H1 (cell line): ENCODE data around the gene DLX5. TPM values are rescaled to one million over a fixed set of nuclear protein-coding genes. Genes with fewer than 3 reads are reported as not detected.

Source experiments
- CTCF ChIA-PET: fragments of 300-600 bp; sonication (Branson Sonifier 250); formaldehyde crosslinking; loops from one replicate; lab custom pipeline; 2021; ENCODE audit not compliant: partially characterized antibody; lab: Charles Lee
- POLR2A ChIA-PET: fragments of 300-600 bp; sonication (Branson Sonifier 250); formaldehyde crosslinking; loops from one replicate; lab custom pipeline; 2021; ENCODE audit warnings: inconsistent platforms; ENCODE audit not compliant: partially characterized antibody; lab: Charles Lee
- DNase-seq, 2 experiments: peaks; one replicate each; pipeline versions ENCODE4 v3.0.0 to v3.0.0-alpha.2; 2010 to 2022; ENCODE audit warnings: low spot score in 2 of 2, low read depth in 1 of 2, mixed read lengths in 1 of 2
- FAIRE-seq: peaks from 2 replicates; lab custom pipeline; 2011; peaks lifted over from hg19 to GRCh38; lab: Jason Lieb, UNC
- H2AFZ ChIP-seq: 2 replicates; pipeline ENCODE4 v1.8.1; 2012; ENCODE audit warnings: low read length, inconsistent platforms
- H2AK5ac ChIP-seq: 2 replicates; pipeline ENCODE4 v1.6.1; 2013; ENCODE audit warnings: low read depth, low read length
- H2BK120ac ChIP-seq: replicated peaks from 2 replicates; pipeline ENCODE3; 2013; ENCODE audit warnings: low read depth, low read length, inconsistent platforms
- H2BK12ac ChIP-seq: 2 replicates; pipeline ENCODE4 v1.6.1; 2013; ENCODE audit warnings: low read depth, low read length
- H2BK15ac ChIP-seq: 2 replicates; pipeline ENCODE4 v1.6.1; 2013; ENCODE audit warnings: low read length
- H2BK20ac ChIP-seq: 2 replicates; pipeline ENCODE4 v1.6.1; 2013; ENCODE audit warnings: low read length
- H2BK5ac ChIP-seq: 2 replicates; pipeline ENCODE4 v1.6.1; 2013; ENCODE audit warnings: low read depth, low read length
- H3K14ac ChIP-seq: 2 replicates; pipeline ENCODE4 v1.6.1; 2013; ENCODE audit warnings: inconsistent platforms; ENCODE audit not compliant: insufficient read length
- H3K18ac ChIP-seq: 2 replicates; pipeline ENCODE4 v1.6.1; 2013; ENCODE audit warnings: low read length; ENCODE audit errors: extremely low read depth
- H3K23ac ChIP-seq: 2 replicates; pipeline ENCODE4 v1.6.1; 2013; ENCODE audit warnings: inconsistent platforms; ENCODE audit not compliant: insufficient read length
- H3K23me2 ChIP-seq: 2 replicates; pipeline ENCODE4 v1.6.1; 2013; ENCODE audit warnings: low read depth, low read length
- H3K27ac ChIP-seq: 2 replicates; pipeline ENCODE4 v1.6.1; 2011; ENCODE audit warnings: low read depth, low read length, inconsistent platforms
- H3K27me3 ChIP-seq, 4 experiments: replicated peaks in 1 of 4; 1 replicate in 1 of 4; 2 replicates in 3 of 4; pipeline versions ENCODE4 v1.6.1 to v1.8.1; 2011 to 2013; ENCODE audit warnings: low read length in 3 of 4, mild to moderate bottlenecking in 3 of 4, inconsistent platforms in 2 of 4, mixed read lengths in 2 of 4, moderate library complexity in 1 of 4; ENCODE audit not compliant: control insufficient read depth in 3 of 4, insufficient read depth in 3 of 4; ENCODE audit errors: extremely low read depth in 1 of 4
- H3K36me3 ChIP-seq, 4 experiments: 2 replicates each; pipeline versions ENCODE4 v1.6.1 to v1.8.1; 2011 to 2013; ENCODE audit warnings: mild to moderate bottlenecking in 4 of 4, low read length in 3 of 4, moderate library complexity in 2 of 4, control low read depth in 1 of 4, inconsistent platforms in 1 of 4; ENCODE audit not compliant: insufficient read depth in 4 of 4, control insufficient read depth in 2 of 4
- H3K4ac ChIP-seq: replicated peaks from 2 replicates; pipeline ENCODE3; 2013; ENCODE audit warnings: low read length, low read depth, mixed read lengths, inconsistent platforms; ENCODE audit not compliant: insufficient read length
- H3K4me1 ChIP-seq, 4 experiments: replicated peaks in 1 of 4; 1 replicate in 1 of 4; 2 replicates in 3 of 4; pipeline versions ENCODE4 v1.6.1 to v1.8.1; 2011 to 2013; ENCODE audit warnings: low read length in 3 of 4, inconsistent platforms in 2 of 4, mixed read lengths in 1 of 4; ENCODE audit not compliant: insufficient read depth in 4 of 4, control insufficient read depth in 3 of 4
- H3K4me2 ChIP-seq, 2 experiments: 2 replicates each; pipeline versions ENCODE4 v1.6.1 to v1.8.1; 2011 to 2013; ENCODE audit warnings: low read depth in 2 of 2, low read length in 2 of 2, control low read depth in 1 of 2, inconsistent platforms in 1 of 2, mild to moderate bottlenecking in 1 of 2; ENCODE audit not compliant: insufficient read depth in 1 of 2
- H3K4me3 ChIP-seq, 4 experiments: fragments of 200-600, 300-600 bp in 1 of 4; sonication (generic), shearing (Covaris generic), sonication (Bioruptor Twin) in 1 of 4; 2 replicates each; pipeline versions ENCODE4 v1.5.1 to v1.8.1; 2011 to 2016; ENCODE audit warnings: low read length in 4 of 4, low read depth in 3 of 4, control low read depth in 2 of 4, inconsistent platforms in 2 of 4, mild to moderate bottlenecking in 2 of 4, mixed read lengths in 1 of 4, moderate library complexity in 1 of 4; ENCODE audit not compliant: insufficient read depth in 2 of 4; ENCODE audit errors: extremely low read depth in 1 of 4
- H3K56ac ChIP-seq: replicated peaks from 2 replicates; pipeline ENCODE3; 2013; ENCODE audit warnings: low read depth, mild to moderate bottlenecking, mixed read lengths, low read length, inconsistent platforms; ENCODE audit not compliant: insufficient read length
- H3K79me1 ChIP-seq: 2 replicates; pipeline ENCODE4 v1.6.1; 2013; ENCODE audit warnings: low read depth, low read length, control low read depth
- H3K79me2 ChIP-seq, 2 experiments: 2 replicates each; pipeline versions ENCODE4 v1.6.1 to v1.8.1; 2012 to 2013; ENCODE audit warnings: low read length in 2 of 2, mild to moderate bottlenecking in 2 of 2, inconsistent platforms in 1 of 2; ENCODE audit not compliant: insufficient read depth in 2 of 2, control insufficient read depth in 1 of 2
- H3K9ac ChIP-seq, 4 experiments: replicated peaks in 1 of 4; 1 replicate in 1 of 4; 2 replicates in 3 of 4; pipeline versions ENCODE4 v1.6.1 to v1.8.1; 2011 to 2013; ENCODE audit warnings: low read depth in 3 of 4, low read length in 3 of 4, control low read depth in 2 of 4, mild to moderate bottlenecking in 2 of 4, moderate library complexity in 2 of 4, inconsistent platforms in 1 of 4; ENCODE audit errors: extremely low read depth in 1 of 4
- H3K9me3 ChIP-seq, 2 experiments: 2 replicates each; pipeline versions ENCODE4 v1.6.1 to v1.8.1; 2012 to 2013; ENCODE audit warnings: mild to moderate bottlenecking in 2 of 2, moderate library complexity in 2 of 2, control low read depth in 1 of 2, inconsistent platforms in 1 of 2, low read depth in 1 of 2, low read length in 1 of 2, mixed read lengths in 1 of 2; ENCODE audit not compliant: insufficient read depth in 2 of 2
- H4K20me1 ChIP-seq, 2 experiments: replicated peaks in 1 of 2; 2 replicates each; pipeline versions ENCODE3 to v1.8.1; 2011 to 2013; ENCODE audit warnings: inconsistent platforms in 2 of 2, low read length in 2 of 2, mild to moderate bottlenecking in 1 of 2; ENCODE audit not compliant: insufficient read depth in 2 of 2, control insufficient read depth in 1 of 2
- H4K5ac ChIP-seq: 2 replicates; pipeline ENCODE4 v1.6.1; 2013; ENCODE audit warnings: low read length, low read depth, mixed read lengths, inconsistent platforms; ENCODE audit not compliant: insufficient read length
- H4K8ac ChIP-seq: 2 replicates; pipeline ENCODE4 v1.8.0; 2013; ENCODE audit warnings: mild to moderate bottlenecking, moderate library complexity, low read length, inconsistent platforms; ENCODE audit not compliant: insufficient read depth; ENCODE audit errors: extremely low read depth
- H4K91ac ChIP-seq: replicated peaks from 2 replicates; pipeline ENCODE3; 2013; ENCODE audit warnings: low read length, mixed read lengths, inconsistent platforms; ENCODE audit not compliant: insufficient read length
- MAX ChIP-seq: IDR thresholded peaks from 2 replicates; pipeline ENCODE4 v1.6.1; 2012; ENCODE audit warnings: inconsistent platforms
- NANOG ChIP-seq: IDR thresholded peaks from 2 replicates; pipeline ENCODE4 v1.6.1; 2011; ENCODE audit warnings: low read length, low read depth, mild to moderate bottlenecking, inconsistent platforms; ENCODE audit not compliant: insufficient read depth, poor library complexity, severe bottlenecking
- RXRA ChIP-seq: IDR thresholded peaks from 2 replicates; pipeline ENCODE4 v1.6.1; 2011; ENCODE audit warnings: low read depth, mild to moderate bottlenecking, low read length, moderate library complexity; ENCODE audit not compliant: insufficient read depth
- SP2 ChIP-seq: IDR thresholded peaks from 2 replicates; pipeline ENCODE4 v1.6.1; 2012; ENCODE audit warnings: mild to moderate bottlenecking, low read length, inconsistent platforms
- TAF1 ChIP-seq: IDR thresholded peaks from 2 replicates; pipeline ENCODE4 v1.6.1; 2011; ENCODE audit warnings: mild to moderate bottlenecking, low read depth, low read length
- WGBS, 2 experiments: shearing (Covaris generic) in 1 of 2; methylation state at CpG; one replicate each; pipeline versions ENCODE4 v1.1.6 to v1.1.7; 2013 to 2015; ENCODE audit warnings: low lambda C conversion rate in 2 of 2, mixed read lengths in 2 of 2, inconsistent platforms in 1 of 2, low coverage in 1 of 2, missing lambda C conversion rate in 1 of 2; ENCODE audit not compliant: insufficient replicate concordance in 2 of 2, insufficient coverage in 1 of 2, insufficient read length in 1 of 2; ENCODE audit errors: extremely low coverage in 1 of 2, missing lambda C conversion rate in 1 of 2; 5-methylcytosine and 5-hydroxymethylcytosine counted together
- polyA plus RNA-seq, 7 experiments: library from polyadenylated mRNA; depleted of rRNA in 3 of 7; stranded (reverse) in 5 of 7; unstranded in 2 of 7; fragments of >200 nt in 5 of 7; fragments of 200-250 nt in 2 of 7; gene quantifications; 1 replicate in 5 of 7; 2 replicates in 1 of 7; 4 replicates in 1 of 7; pipeline versions ENCODE4 v1.2.1 to v1.2.3, GENCODE V29; 2011 to 2013; ENCODE audit warnings: missing spikeins in 2 of 7, mixed read lengths in 2 of 7
- total RNA-seq: library from RNA; stranded (reverse); fragmentation: NEBNext Ultra II Directional; extraction: Animal tissue kit (Norgen Biotek cat#: 25700); gene quantifications from 2 replicates; pipeline ENCODE4 v1.2.1, GENCODE V29; 2021

DLX5 gene
- total and polyA plus RNA-seq, 2 of the 8 experiments (the other 6 are each of a cell fraction or from before 2014, with no cell fraction given): not detected

DNA sequence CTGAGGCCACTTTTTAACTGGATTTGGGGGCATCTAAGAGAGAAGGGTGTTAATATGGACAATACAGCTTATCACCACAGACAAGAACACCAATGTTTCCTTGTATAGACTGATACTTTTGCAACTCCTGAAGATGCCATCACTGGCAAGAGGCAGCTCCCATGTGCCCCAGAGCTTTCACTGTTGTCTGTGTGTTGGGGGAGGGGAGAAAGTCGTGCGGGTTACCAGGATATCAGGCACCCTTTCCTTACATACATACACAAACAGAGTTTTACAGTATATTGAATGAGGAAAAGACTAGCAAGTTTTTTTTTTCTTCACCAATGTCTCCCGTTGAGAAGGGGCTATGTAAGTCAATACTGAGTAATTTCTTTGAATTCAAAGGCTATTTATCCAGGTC, 23.4 kb downstream of the DLX5 start:
- H2BK12ac ChIP-seq: no peak overlapping the region
- POLR2A ChIA-PET: interaction anchor here (1.1 to 1.7 kb wide), 4 partner anchors 9 to 23 kb away, joined by 3 to 7 read pairs (median 4); no protein-coding TSS in a partner anchor
- peaks cover 74 to 96% (median 90%) of the 10 kb centered on the region in 4 experiments for H3K27me3 ChIP-seq
- H3K14ac ChIP-seq: no peak overlapping the region
- 0% methylated on average over 3 of the region's 3 CpGs; no CpG with 5 or more reads in 1 of the 2 experiments for WGBS, 2 experiments
- no peak overlapping the region for H2AK5ac ChIP-seq
- no peaks in the 10 kb centered on the region for H3K9me3 ChIP-seq
- no peak overlapping the region for H3K27ac ChIP-seq
- peak overlapping the region; percentile 50 to 65 for H3K4me2 ChIP-seq
- no peak overlapping the region for H3K4ac ChIP-seq
- H2BK15ac ChIP-seq: no peak overlapping the region
- DNase-seq: no peak
- peaks cover 15 to 41% of the 10 kb centered on the region in 2 experiments for H4K20me1 ChIP-seq
- H3K23me2 ChIP-seq: peaks cover 3% of the 10 kb centered on the region; the same call in 1 of the 2 replicates
- H3K18ac ChIP-seq: no peak overlapping the region
- peaks cover 14 to 34% (median 24%) of the 10 kb centered on the region in 4 experiments for H3K4me1 ChIP-seq
- H3K36me3 ChIP-seq: peaks cover 0 to 2% (median 0%) of the 10 kb centered on the region in 4 experiments; a peak in 1 of 8 replicates
- no peak overlapping the region for H3K9ac ChIP-seq
- no peaks in the 10 kb centered on the region for H3K79me2 ChIP-seq
- no peak overlapping the region for H2BK20ac ChIP-seq
- H4K5ac ChIP-seq: no peak overlapping the region
- H4K8ac ChIP-seq: no peak overlapping the region
- TF ChIP-seq TAF1: no peak
- no peak for TF ChIP-seq MAX
- no peak for TF ChIP-seq SP2
- no peak for TF ChIP-seq RXRA
- TF ChIP-seq NANOG: no peak
- TF ChIP-seq, all 59 proteins: peak for 0
- CTCF ChIA-PET: interaction anchor here (0.6 to 12.6 kb wide), 7 partner anchors 9 to 1100 kb away, joined by 3 to 150 read pairs (median 7); partner anchors contain the start of gene DLX5
- no peak overlapping the region for H2AFZ ChIP-seq
- FAIRE-seq: no peak
- no peak overlapping the region for H3K56ac ChIP-seq
- H3K4me3 ChIP-seq: peak overlapping the region in 1 of 4 experiments; percentile 38; a peak in 1 of 8 replicates
- H2BK5ac ChIP-seq: no peak overlapping the region
- no peak overlapping the region for H4K91ac ChIP-seq
- no peaks in the 10 kb centered on the region for H3K79me1 ChIP-seq
- H3K23ac ChIP-seq: no peak overlapping the region
- H2BK120ac ChIP-seq: no peak overlapping the region
